PC-3 (cell line): Measurements from ENCODE around the gene ALKBH8. TPM values are rescaled to one million over a fixed set of nuclear protein-coding genes. Genes with fewer than 3 reads are reported as not detected.
"Not testable (repeated sequence)": the region's sequence is repeated elsewhere in the genome, so short reads cannot be mapped to it uniquely, and the experiment has no call there.

Experiments used
- ATAC-seq: fragments of 200-7000 bp; cut with Tn5 transposase; 2 replicates; pipeline ENCODE4 v1.9.1; 2020; ENCODE audit warnings: mild to moderate bottlenecking, moderate library complexity
- BruUV-seq: library from RNA; stranded (reverse); fragments of 400-500 nt; replicated peaks from 2 replicates; lab custom pipeline; 2021; lab: Mats Ljungman, UMichigan
- CTCF ChIA-PET: fragments of 300-600 bp; sonication (Branson Sonifier 250); formaldehyde crosslinking; loops from one replicate; lab custom pipeline; 2022; ENCODE audit warnings: antibody characterized with exemption; lab: Charles Lee
- POLR2A ChIA-PET: fragments of 300-600 bp; sonication (Branson Sonifier 250); formaldehyde crosslinking; loops from one replicate; lab custom pipeline; 2022; ENCODE audit warnings: antibody characterized with exemption; ENCODE audit not compliant: unreplicated experiment; lab: Charles Lee
- DNase-seq: peaks from one replicate; pipeline ENCODE4 v3.0.0-alpha.2; 2015
- H2AFZ ChIP-seq: fragments of 300-600 bp; sonication (generic); 2 replicates; pipeline ENCODE4 v1.6.0; 2016; ENCODE audit warnings: antibody characterized with exemption, low read length
- H3F3A ChIP-seq: fragments of 300-600 bp; sonication (generic); one replicate; pipeline ENCODE4 v1.6.0; 2017; ENCODE audit warnings: antibody characterized with exemption, low read length, control low read depth, mild to moderate bottlenecking; ENCODE audit not compliant: unreplicated experiment
- H3K27ac ChIP-seq: fragments of 300-600 bp; sonication (generic); 2 replicates; pipeline ENCODE4 v1.5.1; 2016; ENCODE audit warnings: mild to moderate bottlenecking, low read length
- H3K27me3 ChIP-seq: fragments of 300-600 bp; sonication (generic); 2 replicates; pipeline ENCODE4 v1.6.1; 2016; ENCODE audit warnings: low read length, mixed read lengths
- H3K36me3 ChIP-seq: fragments of 300-600 bp; sonication (generic); 2 replicates; pipeline ENCODE4 v1.6.1; 2016; ENCODE audit warnings: low read depth, mixed run types, low read length, mixed read lengths
- H3K4me1 ChIP-seq: fragments of 300-600 bp; sonication (generic); 2 replicates; pipeline ENCODE4 v1.5.1; 2016; ENCODE audit warnings: low read length; ENCODE audit not compliant: insufficient read depth
- H3K4me2 ChIP-seq: fragments of 300-600 bp; sonication (generic); 2 replicates; pipeline ENCODE4 v1.6.0; 2016; ENCODE audit warnings: low read length
- H3K4me3 ChIP-seq: fragments of 300-600 bp; sonication (generic); 2 replicates; pipeline ENCODE4 v1.5.1; 2016; ENCODE audit warnings: mild to moderate bottlenecking, low read length, mixed read lengths
- H3K79me2 ChIP-seq: fragments of 300-600 bp; sonication (generic); 2 replicates; pipeline ENCODE4 v1.6.1; 2017; ENCODE audit warnings: low read length, mixed read lengths
- H3K9ac ChIP-seq: fragments of 300-600 bp; sonication (generic); 2 replicates; pipeline ENCODE4 v1.6.0; 2016; ENCODE audit warnings: mild to moderate bottlenecking, low read length
- H3K9me2 ChIP-seq: fragments of 300-600 bp; sonication (generic); replicated peaks from 2 replicates; pipeline ENCODE4 v1.6.1; 2016; ENCODE audit warnings: mixed run types, low read length, mixed read lengths
- H3K9me3 ChIP-seq: fragments of 300-600 bp; sonication (generic); 2 replicates; pipeline ENCODE4 v1.6.1; 2016; ENCODE audit warnings: low read length, mixed read lengths
- H4K20me1 ChIP-seq: fragments of 300-600 bp; sonication (generic); 2 replicates; pipeline ENCODE4 v1.6.1; 2016; ENCODE audit warnings: low read length, mixed read lengths
- EZH2 ChIP-seq: fragments of 300-600 bp; sonication (generic); IDR thresholded peaks from one replicate; pipeline ENCODE4 v1.6.1; 2017; ENCODE audit warnings: antibody characterized with exemption, mild to moderate bottlenecking, low read length; ENCODE audit not compliant: unreplicated experiment
- EZH2phosphoT487 ChIP-seq: fragments of 300-600 bp; sonication (generic); IDR thresholded peaks from 2 replicates; pipeline ENCODE4 v1.6.1; 2018; ENCODE audit warnings: mild to moderate bottlenecking, antibody characterized with exemption, low read length, borderline replicate concordance
- intact Hi-C: fragments of 100-400 bp; cut with micrococcal nuclease; formaldehyde crosslinking; loops from 2 replicates; pipeline ENCODE4 v1.9.0; 2023
- total RNA-seq: library from RNA; depleted of rRNA; stranded (reverse); fragments of >200 nt; gene quantifications from 2 replicates; pipeline ENCODE4 v1.2.3, GENCODE V29; 2014
- TF ChIP-seq, protein P1 (sequence below): fragments of 300-600 bp; sonication (generic); conservative IDR thresholded peaks from 2 replicates; pipeline ENCODE4 v1.5.1; 2017; ENCODE audit warnings: antibody characterized with exemption, low read depth, mild to moderate bottlenecking, low read length

Gene ALKBH8
- total RNA-seq, 1 experiment from 2014 or later = 14.3 TPM

DNA sequence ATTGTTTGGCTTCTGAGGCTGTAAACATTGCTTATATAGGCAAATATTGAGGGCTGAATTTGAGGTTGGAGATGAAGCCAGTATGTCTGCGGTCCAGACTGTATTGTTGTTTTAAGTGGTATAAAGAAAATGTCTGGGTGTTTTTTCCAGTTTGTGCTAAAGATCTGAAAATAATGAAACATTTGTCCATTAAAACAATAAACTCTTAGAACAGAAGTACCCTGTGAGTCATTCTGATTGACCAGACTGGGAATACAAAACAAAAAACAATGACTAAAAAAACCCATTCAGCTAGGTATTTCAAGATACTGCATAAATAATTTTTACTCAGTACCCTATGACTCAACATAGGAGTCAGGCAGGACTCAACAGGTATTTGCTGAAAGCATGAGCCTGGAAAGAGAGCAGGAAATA, 20.4 kb downstream of the ALKBH8 start:
- ATAC-seq (peak; percentile 97), DNase-seq (peak; percentile 98)
- H3K79me2 ChIP-seq = no peaks in the 10 kb centered on the region
- H3K27ac ChIP-seq = peak overlapping the region; percentile 72
- H3K36me3 ChIP-seq = peaks cover 8% of the 10 kb centered on the region; the same call in 1 of the 2 replicates
- peaks cover 5% of the 10 kb centered on the region; the same call in 1 of the 2 replicates for H4K20me1 ChIP-seq
- CTCF ChIA-PET = interaction anchor here (0.6 to 0.9 kb wide), 3 partner anchors 17 to 145 kb away, joined by 3 read pairs; no protein-coding TSS in a partner anchor
- peaks cover 16% of the 10 kb centered on the region for H3F3A ChIP-seq
- intact Hi-C loops = loop anchor here (5.0 kb wide), 3 partner anchors 78 to 823 kb away; no protein-coding TSS in a partner anchor
- no peaks in the 10 kb centered on the region for H3K9me2 ChIP-seq
- peak overlapping the region; percentile 66 for H3K4me2 ChIP-seq
- H2AFZ ChIP-seq = no peak overlapping the region
- POLR2A ChIA-PET = interaction anchor here (0.6 kb wide), 1 partner anchor 63 kb away, joined by 3 read pairs; no protein-coding TSS in a partner anchor
- no peaks in the 10 kb centered on the region for H3K9me3 ChIP-seq
- no peaks in the 10 kb centered on the region for H3K27me3 ChIP-seq
- BruUV-seq = no TSS peak
- H3K4me1 ChIP-seq = peaks cover 24% of the 10 kb centered on the region
- TF ChIP-seq EZH2 (no peak), EZH2phosphoT487 (no peak)
- TF ChIP-seq, protein P1, sequence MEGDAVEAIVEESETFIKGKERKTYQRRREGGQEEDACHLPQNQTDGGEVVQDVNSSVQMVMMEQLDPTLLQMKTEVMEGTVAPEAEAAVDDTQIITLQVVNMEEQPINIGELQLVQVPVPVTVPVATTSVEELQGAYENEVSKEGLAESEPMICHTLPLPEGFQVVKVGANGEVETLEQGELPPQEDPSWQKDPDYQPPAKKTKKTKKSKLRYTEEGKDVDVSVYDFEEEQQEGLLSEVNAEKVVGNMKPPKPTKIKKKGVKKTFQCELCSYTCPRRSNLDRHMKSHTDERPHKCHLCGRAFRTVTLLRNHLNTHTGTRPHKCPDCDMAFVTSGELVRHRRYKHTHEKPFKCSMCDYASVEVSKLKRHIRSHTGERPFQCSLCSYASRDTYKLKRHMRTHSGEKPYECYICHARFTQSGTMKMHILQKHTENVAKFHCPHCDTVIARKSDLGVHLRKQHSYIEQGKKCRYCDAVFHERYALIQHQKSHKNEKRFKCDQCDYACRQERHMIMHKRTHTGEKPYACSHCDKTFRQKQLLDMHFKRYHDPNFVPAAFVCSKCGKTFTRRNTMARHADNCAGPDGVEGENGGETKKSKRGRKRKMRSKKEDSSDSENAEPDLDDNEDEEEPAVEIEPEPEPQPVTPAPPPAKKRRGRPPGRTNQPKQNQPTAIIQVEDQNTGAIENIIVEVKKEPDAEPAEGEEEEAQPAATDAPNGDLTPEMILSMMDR = no peak
- H3K4me3 ChIP-seq = no peak overlapping the region
- H3K9ac ChIP-seq = peak overlapping the region; percentile 2; the same call in 1 of the 2 replicates

DNA sequence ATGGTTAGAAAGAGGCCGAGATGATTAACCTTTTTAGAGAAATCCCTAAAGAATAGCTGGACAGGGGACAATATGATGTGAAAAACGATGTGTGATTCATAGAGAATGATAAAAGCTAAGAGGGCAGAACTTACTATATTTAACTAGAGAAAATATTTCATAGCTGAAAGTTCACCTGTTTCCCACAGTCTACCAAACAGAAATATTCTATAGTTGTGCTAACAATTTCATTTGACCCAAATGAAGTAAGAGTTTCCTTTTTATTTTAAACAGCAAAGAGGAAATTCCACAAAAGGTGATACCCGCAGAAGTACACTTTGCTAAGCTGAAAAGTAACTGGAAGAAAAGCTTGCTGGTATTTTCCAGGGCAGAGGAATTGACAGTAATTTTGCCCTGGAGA, 26.7 kb downstream of the ALKBH8 start:
- ChIA-PET CTCF (no interaction called here), POLR2A (interaction anchor here (0.6 kb wide), 1 partner anchor 100 kb away, joined by 4 read pairs; no protein-coding TSS in a partner anchor)
- no TSS peak for BruUV-seq

DNA sequence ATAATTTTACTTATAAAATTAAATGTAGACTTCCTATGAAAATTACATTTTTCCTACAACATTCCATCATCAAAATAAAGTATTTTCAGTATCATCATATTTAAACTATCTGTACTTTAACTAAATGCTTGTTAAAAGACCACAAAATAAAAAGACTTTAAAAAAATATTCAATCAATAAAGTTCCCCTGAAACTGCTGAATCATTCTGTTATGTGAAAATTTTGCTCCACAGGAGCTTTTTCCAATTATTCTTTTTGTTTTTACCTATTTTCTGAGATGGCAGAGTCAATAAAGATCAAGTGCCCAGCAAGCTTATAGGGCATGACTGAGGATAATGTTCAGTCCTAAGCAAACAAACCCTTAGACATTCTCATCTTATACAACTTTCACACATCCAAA, 27.3 kb downstream of the ALKBH8 start:
- no peak for ATAC-seq
- CTCF ChIA-PET = no interaction called here

More for the DNA sequence above, 26.7 kb downstream of the ALKBH8 start:
- H3K27me3 ChIP-seq = no peaks in the 10 kb centered on the region
- H3F3A ChIP-seq = no peaks in the 10 kb centered on the region
- H3K9me2 ChIP-seq = no peaks in the 10 kb centered on the region
- no peak overlapping the region for H3K9ac ChIP-seq
- no peaks in the 10 kb centered on the region; the same call in 1 of the 2 replicates for H3K4me1 ChIP-seq
- no peaks in the 10 kb centered on the region for H3K9me3 ChIP-seq
- H3K79me2 ChIP-seq = no peaks in the 10 kb centered on the region
- intact Hi-C loops = no loop called here
- TF ChIP-seq EZH2 (no peak), EZH2phosphoT487 (no peak)
- TF ChIP-seq, protein P1 = no peak
- H2AFZ ChIP-seq = no peak overlapping the region
- no peak overlapping the region for H3K4me2 ChIP-seq
- no peaks in the 10 kb centered on the region for H4K20me1 ChIP-seq
- no peak overlapping the region for H3K27ac ChIP-seq
- H3K4me3 ChIP-seq = no peak overlapping the region
- no peak for DNase-seq
- no peak for ATAC-seq
- peaks cover 12% of the 10 kb centered on the region for H3K36me3 ChIP-seq

DNA sequence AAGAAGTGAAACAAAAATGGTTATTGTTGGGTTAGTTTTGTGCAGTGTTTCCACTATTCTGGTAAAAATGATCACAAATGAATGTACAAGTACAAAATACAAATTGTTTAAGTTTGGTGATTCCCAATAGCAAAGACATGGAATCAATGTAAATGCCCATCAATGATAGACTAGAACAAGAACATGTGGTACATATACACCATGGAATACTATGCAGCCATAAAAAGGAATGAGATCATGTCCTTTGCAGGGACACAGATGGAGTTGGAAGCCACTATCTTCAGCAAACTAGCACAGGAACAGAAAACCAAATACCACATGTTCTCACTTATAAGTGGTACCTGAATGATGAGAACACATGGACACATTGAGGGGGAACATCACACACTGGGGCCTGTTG, 28.4 kb downstream of the ALKBH8 start:
- DNase-seq, BruUV-seq, H3K4me1 ChIP-seq, CTCF ChIA-PET, H3K9me3 ChIP-seq, H3K9me2 ChIP-seq, H4K20me1 ChIP-seq, ATAC-seq, POLR2A ChIA-PET, H3K27me3 ChIP-seq, H3F3A ChIP-seq, H3K4me2 ChIP-seq, H3K9ac ChIP-seq, H3K4me3 ChIP-seq, H3K27ac ChIP-seq, H3K79me2 ChIP-seq, H2AFZ ChIP-seq, intact Hi-C loops: not testable (repeated sequence)
- H3K36me3 ChIP-seq = peaks cover 13% of the 10 kb centered on the region

More for the DNA sequence above, 27.3 kb downstream of the ALKBH8 start:
- POLR2A ChIA-PET = no interaction called here
- Histone ChIP-seq H4K20me1 (no peaks in the 10 kb centered on the region), H3K36me3 (peaks cover 12% of the 10 kb centered on the region), H3K79me2 (no peaks in the 10 kb centered on the region), H2AFZ (no peak overlapping the region), H3K4me1 (no peaks in the 10 kb centered on the region), H3F3A (no peaks in the 10 kb centered on the region), H3K9me3 (no peaks in the 10 kb centered on the region), H3K4me2 (no peak overlapping the region), H3K27me3 (no peaks in the 10 kb centered on the region), H3K9me2 (no peaks in the 10 kb centered on the region), H3K27ac (no peak overlapping the region), H3K9ac (no peak overlapping the region), H3K4me3 (no peak overlapping the region)
- intact Hi-C loops = no loop called here
- TF ChIP-seq, protein P1 = no peak
- TF ChIP-seq EZH2 (no peak), EZH2phosphoT487 (no peak)
- no TSS peak for BruUV-seq
- no peak for DNase-seq
